ENCODE data around the gene MGST3.
"Not testable (repeated sequence)": the region's sequence is repeated elsewhere in the genome, so short reads cannot be mapped to it uniquely, and the experiment has no call there.

MGST3 gene

GRCh38 chr1:165633614-165634013 lies 2.6 kb downstream of the MGST3 start:
- DNase-seq (ENCODE audit: low read depth) = peak; percentile 26
- H3K4me3 ChIP-seq (ENCODE audit: low read depth, low read length) = no peak overlapping the region
- no peak for TF ChIP-seq CTCF (IDR thresholded peaks at IDR 0.05; ENCODE audit: insufficient read depth, low read depth, low read length, missing control alignments)

- H3K4me3 ChIP-seq (ENCODE audit: low read depth, low read length) = no peak overlapping the region
- TF ChIP-seq CTCF (IDR thresholded peaks at IDR 0.05; ENCODE audit: insufficient read depth, low read depth, low read length, missing control alignments) = no peak
These were observed 3.3 kb downstream of the MGST3 start for GRCh38 chr1:165634154-165634921.

GRCh38 chr1:165635329-165635728 lies 4.3 kb downstream of the MGST3 start:
- TF ChIP-seq CTCF (IDR thresholded peaks at IDR 0.05; ENCODE audit: insufficient read depth, low read depth, low read length, missing control alignments) = no peak
- DNase-seq (ENCODE audit: low read depth) = peak; percentile 39
- no peak overlapping the region for H3K4me3 ChIP-seq (ENCODE audit: low read depth, low read length)

More at GRCh38 chr1:165634154-165634921, 3.3 kb downstream of the MGST3 start:
- no peak for DNase-seq (ENCODE audit: low read depth)

DNA sequence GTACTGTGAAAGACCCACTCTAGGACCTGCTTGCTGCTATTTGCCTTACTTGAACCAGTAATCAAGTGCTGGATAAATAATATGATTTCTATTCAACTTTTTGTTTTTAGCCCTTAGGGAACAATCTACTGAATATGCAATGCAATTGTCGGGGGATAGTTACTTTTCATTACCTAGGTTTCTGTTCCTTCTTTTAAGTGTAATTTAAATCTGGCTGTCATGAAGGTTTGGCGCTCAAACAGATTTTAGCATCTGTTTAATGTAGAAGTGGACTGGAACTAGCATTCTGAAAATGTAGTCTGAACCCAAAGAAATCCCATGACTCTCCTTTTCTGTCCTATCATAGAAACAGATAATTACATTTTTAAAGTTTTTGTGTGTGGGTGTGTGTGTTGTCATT lies 4.8 kb downstream of the MGST3 start:
- no peak for TF ChIP-seq CTCF (IDR thresholded peaks at IDR 0.05; ENCODE audit: insufficient read depth, low read depth, low read length, missing control alignments)
- DNase-seq (ENCODE audit: low read depth) = no peak
- H3K4me3 ChIP-seq (ENCODE audit: low read depth, low read length) = no peak overlapping the region

DNA sequence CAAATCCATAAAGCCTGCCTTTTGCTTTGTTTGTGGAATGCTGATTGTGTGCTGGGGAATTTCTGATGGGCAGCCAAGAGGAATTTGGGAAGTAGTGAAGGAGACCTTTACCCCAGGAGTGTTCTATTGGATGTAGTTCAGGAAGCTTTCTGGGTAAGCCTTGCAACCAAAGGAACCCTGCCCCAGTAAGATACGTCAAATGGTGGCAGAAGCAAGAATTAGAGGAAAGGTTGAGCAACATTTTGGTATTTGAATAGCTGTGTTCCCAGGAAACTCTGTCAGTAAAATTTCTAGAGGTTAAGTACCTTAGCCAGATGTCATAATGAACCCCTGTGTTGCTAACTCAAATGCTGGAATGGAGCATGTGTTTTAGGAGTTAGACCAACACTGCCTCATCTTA lies 6.4 kb downstream of the MGST3 start:
- TF ChIP-seq CTCF (IDR thresholded peaks at IDR 0.05; ENCODE audit: insufficient read depth, low read depth, low read length, missing control alignments) = no peak
- no peak overlapping the region for H3K4me3 ChIP-seq (ENCODE audit: low read depth, low read length)
- no peak for DNase-seq (ENCODE audit: low read depth)

DNA sequence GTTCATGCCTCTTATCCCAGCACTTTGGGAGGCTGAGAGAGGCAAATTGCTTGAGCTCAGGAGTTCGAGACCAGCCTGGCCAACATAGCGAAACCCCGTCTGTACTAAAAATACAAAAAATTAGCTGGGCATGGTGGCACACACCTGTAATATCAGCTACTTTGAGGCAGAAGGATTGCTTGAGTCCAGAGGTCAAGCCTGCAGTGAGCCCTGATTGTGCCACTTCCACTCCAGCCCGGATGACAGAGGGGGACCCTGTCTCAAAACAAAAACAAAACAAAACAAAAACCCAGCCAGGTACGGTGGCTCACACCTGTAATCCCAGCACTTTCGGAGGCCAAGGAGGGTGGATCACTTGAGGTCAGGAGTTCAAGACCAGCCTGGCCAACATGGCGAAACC lies 7.2 kb downstream of the MGST3 start:
- not testable (repeated sequence) for H3K4me3 ChIP-seq (ENCODE audit: low read depth, low read length); DNase-seq (ENCODE audit: low read depth)

- peak; percentile 30 for DNase-seq (ENCODE audit: low read depth)
- no peak overlapping the region for H3K4me3 ChIP-seq (ENCODE audit: low read depth, low read length)
- TF ChIP-seq CTCF (IDR thresholded peaks at IDR 0.05; ENCODE audit: insufficient read depth, low read depth, low read length, missing control alignments) = no peak
These were observed 9.0 kb downstream of the MGST3 start for GRCh38 chr1:165639821-165640623.
